Neural crest cell (in vitro differentiated cells): ENCODE results near the gene FOXA3. TPM values are rescaled to one million over a fixed set of nuclear protein-coding genes. Genes with fewer than 3 reads are reported as not detected.

Experiments used
- DNase-seq: peaks from one replicate; pipeline ENCODE4 v3.0.0; 2021; ENCODE audit warnings: low read depth, mixed read lengths, low spot score
- H3K27ac Mint-ChIP-seq: one replicate; pipeline ENCODE4 v1.8.0; 2021; ENCODE audit warnings: mild to moderate bottlenecking, mixed read lengths; ENCODE audit not compliant: unreplicated experiment
- H3K27me3 Mint-ChIP-seq: 2 replicates; pipeline ENCODE4 v1.8.0; 2021; ENCODE audit warnings: low read depth, mild to moderate bottlenecking, mixed read lengths
- H3K36me3 Mint-ChIP-seq: 2 replicates; pipeline ENCODE4 v1.8.0; 2021; ENCODE audit warnings: low read depth, mild to moderate bottlenecking, mixed read lengths
- H3K4me1 Mint-ChIP-seq: 2 replicates; pipeline ENCODE4 v1.8.0; 2021; ENCODE audit warnings: mixed read lengths
- H3K4me3 Mint-ChIP-seq: one replicate; pipeline ENCODE4 v1.8.0; 2021; ENCODE audit warnings: mild to moderate bottlenecking, mixed read lengths
- H3K9me3 Mint-ChIP-seq: 2 replicates; pipeline ENCODE4 v1.8.0; 2021; ENCODE audit warnings: mixed read lengths
- CTCF ChIP-seq: fragments of 200-600 bp; sonication (generic); conservative IDR thresholded peaks from 2 replicates; pipeline ENCODE4 v1.5.0; 2021; ENCODE audit warnings: antibody characterized with exemption, mild to moderate bottlenecking
- total RNA-seq: library from RNA; stranded (reverse); gene quantifications from 2 replicates; pipeline ENCODE4 v1.2.1, GENCODE V29; 2021

The FOXA3 gene
- total RNA-seq, 1 donor from 2014 or later: not detected

- DNase-seq: peak; percentile 45
- TF ChIP-seq CTCF: no peak
- Mint-ChIP-seq H3K27me3 (peaks cover 2% of the 10 kb centered on the region), H3K9me3 (no peaks in the 10 kb centered on the region), H3K36me3 (no peaks in the 10 kb centered on the region), H3K27ac (no peak within 1 kb of the TSS), H3K4me1 (peaks cover 9% of the 10 kb centered on the region), H3K4me3 (no peak within 1 kb of the TSS)
Measured at GRCh38 chr19:45913874-45914830, 50.0 kb downstream of the FOXA3 start, which contains the start of gene NANOS2. Gene NANOS2, minus strand, starts transcription at chr19:45914778. Its CDS starts 85 bp downstream, at chr19:45914693.

- Mint-ChIP-seq H3K36me3 (no peaks in the 10 kb centered on the region), H3K9me3 (no peaks in the 10 kb centered on the region), H3K4me3 (no peak overlapping the region)
Measured at GRCh38 chr19:45917421-45918091, 53.4 kb downstream of the FOXA3 start.

GRCh38 chr19:45918721-45919120 lies 54.6 kb downstream of the FOXA3 start:
- Mint-ChIP-seq H3K4me3 (no peak overlapping the region), H3K27ac (no peak overlapping the region), H3K27me3 (peaks cover 6% of the 10 kb centered on the region), H3K9me3 (no peaks in the 10 kb centered on the region), H3K36me3 (no peaks in the 10 kb centered on the region), H3K4me1 (peaks cover 28% of the 10 kb centered on the region)
- no peak for TF ChIP-seq CTCF
- no peak for DNase-seq

More at GRCh38 chr19:45917421-45918091, 53.4 kb downstream of the FOXA3 start:
- H3K27me3 Mint-ChIP-seq: peaks cover 6% of the 10 kb centered on the region
- no peak for TF ChIP-seq CTCF
- no peak for DNase-seq
- H3K4me1 Mint-ChIP-seq: peaks cover 27% of the 10 kb centered on the region
- H3K27ac Mint-ChIP-seq: no peak overlapping the region

- TF ChIP-seq CTCF: no peak
- peaks cover 28% of the 10 kb centered on the region for H3K4me1 Mint-ChIP-seq
- peaks cover 6% of the 10 kb centered on the region for H3K27me3 Mint-ChIP-seq
- no peaks in the 10 kb centered on the region for H3K36me3 Mint-ChIP-seq
- peak overlapping the region; percentile 12 for H3K4me3 Mint-ChIP-seq
- no peak overlapping the region for H3K27ac Mint-ChIP-seq
- no peaks in the 10 kb centered on the region for H3K9me3 Mint-ChIP-seq
- DNase-seq: no peak
Measured at GRCh38 chr19:45919678-45920077, 55.6 kb downstream of the FOXA3 start.

- Mint-ChIP-seq H3K4me1 (peaks cover 28% of the 10 kb centered on the region), H3K27ac (no peak overlapping the region), H3K9me3 (no peaks in the 10 kb centered on the region), H3K36me3 (no peaks in the 10 kb centered on the region), H3K27me3 (peaks cover 6% of the 10 kb centered on the region), H3K4me3 (no peak overlapping the region)
- no peak for TF ChIP-seq CTCF
- no peak for DNase-seq
Measured at GRCh38 chr19:45920458-45920857, 56.3 kb downstream of the FOXA3 start.
